Measurements from ENCODE around the gene MAGI2.

- TF ChIP-seq CTCF (IDR thresholded peaks at IDR 0.05; ENCODE audit: low read depth, low read length, poor library complexity, severe bottlenecking) (no peak), EZH2phosphoT487 (IDR thresholded peaks at IDR 0.05; ENCODE audit: borderline replicate concordance, low read length) (no peak)
Measured at GRCh38 chr7:79050603-79051002, 402.9 kb downstream of the MAGI2 start.
